SK-N-SH (cell line): ENCODE measurements around the gene BPIFB1. TPM values are rescaled to one million over a fixed set of nuclear protein-coding genes. Genes with fewer than 3 reads are reported as not detected.

Source experiments
- CTCF ChIA-PET: fragments of 300-600, 350-600 bp; formaldehyde crosslinking; extraction: SDS; loops from one replicate; lab custom pipeline; 2021; lab: Yijun Ruan, JAX
- POLR2A ChIA-PET: fragments of 350-600 bp; sonication (Branson Sonifier 250); formaldehyde crosslinking; extraction: SDS; loops from one replicate; lab custom pipeline; 2020; ENCODE audit warnings: antibody characterized with exemption, inconsistent platforms; lab: Yijun Ruan, JAX
- DNase-seq: peaks from one replicate; pipeline ENCODE4 v3.0.0; 2012
- H2AFZ ChIP-seq: fragments of 200-600 bp; sonication (generic); 2 replicates; pipeline ENCODE4 v1.8.1; 2016; ENCODE audit warnings: antibody characterized with exemption, mild to moderate bottlenecking, low read depth
- H3F3A ChIP-seq: fragments of 200-600 bp; sonication (generic); replicated peaks from 2 replicates; pipeline ENCODE3; 2016; ENCODE audit warnings: antibody characterized with exemption, mild to moderate bottlenecking; ENCODE audit not compliant: insufficient read depth
- H3K27ac ChIP-seq, 2 experiments: fragments of 200-500 bp in 1 of 2; fragments of 200-600 bp in 1 of 2; sonication (Bioruptor generic) in 1 of 2; sonication (generic), shearing (Covaris generic) in 1 of 2; 2 replicates each; pipeline versions ENCODE4 v1.5.1 to v1.6.1; 2014 to 2016; ENCODE audit warnings: low read depth in 2 of 2, inconsistent platforms in 1 of 2, low read length in 1 of 2, mild to moderate bottlenecking in 1 of 2, mixed read lengths in 1 of 2
- H3K27me3 ChIP-seq: fragments of 200-600 bp; sonication (generic), shearing (Covaris generic); 2 replicates; pipeline ENCODE4 v1.6.1; 2016; ENCODE audit warnings: mixed run types; ENCODE audit not compliant: insufficient read depth
- H3K36me3 ChIP-seq, 2 experiments: fragments of 200-500 bp in 1 of 2; fragments of 200-600 bp in 1 of 2; sonication (Bioruptor generic) in 1 of 2; sonication (generic) in 1 of 2; replicated peaks in 1 of 2; 2 replicates each; pipeline versions ENCODE3 to v1.5.1; 2014 to 2016; ENCODE audit warnings: low read length in 1 of 2, mild to moderate bottlenecking in 1 of 2; ENCODE audit not compliant: insufficient read depth in 2 of 2, control insufficient read depth in 1 of 2
- H3K4me1 ChIP-seq, 2 experiments: fragments of 200-500 bp in 1 of 2; fragments of 200-600 bp in 1 of 2; sonication (Bioruptor generic) in 1 of 2; sonication (generic), shearing (Covaris generic) in 1 of 2; 2 replicates each; pipeline versions ENCODE4 v1.5.1 to v1.6.1; 2014 to 2016; ENCODE audit warnings: low read depth in 1 of 2, low read length in 1 of 2, mixed run types in 1 of 2; ENCODE audit not compliant: insufficient read depth in 2 of 2, control insufficient read depth in 1 of 2
- H3K4me2 ChIP-seq: fragments of 200-600 bp; sonication (generic), shearing (Covaris generic); 2 replicates; pipeline ENCODE4 v1.6.1; 2017; ENCODE audit warnings: mixed run types
- H3K4me3 ChIP-seq, 2 experiments: fragments of 200-500 bp in 1 of 2; fragments of 200-600 bp in 1 of 2; sonication (Bioruptor generic) in 1 of 2; sonication (generic), shearing (Covaris generic) in 1 of 2; 2 replicates each; pipeline versions ENCODE4 v1.5.1 to v1.8.1; 2014 to 2016; ENCODE audit warnings: low read depth in 2 of 2, inconsistent platforms in 1 of 2, low read length in 1 of 2, mild to moderate bottlenecking in 1 of 2, mixed read lengths in 1 of 2, moderate library complexity in 1 of 2
- H3K79me2 ChIP-seq: fragments of 200-600 bp; sonication (generic); 2 replicates; pipeline ENCODE4 v1.8.1; 2017; ENCODE audit warnings: mild to moderate bottlenecking; ENCODE audit not compliant: insufficient read depth
- H3K9ac ChIP-seq: fragments of 200-600 bp; sonication (generic); 2 replicates; pipeline ENCODE4 v1.6.1; 2017; ENCODE audit warnings: mixed run types
- H3K9me2 ChIP-seq: fragments of 200-600 bp; sonication (generic); 2 replicates; pipeline ENCODE4 v1.6.1; 2017; ENCODE audit warnings: mixed run types
- H3K9me3 ChIP-seq: fragments of 200-600 bp; sonication (generic); 2 replicates; pipeline ENCODE4 v1.6.1; 2017; ENCODE audit warnings: mixed run types, mild to moderate bottlenecking, moderate library complexity
- H4K20me1 ChIP-seq: fragments of 200-600 bp; sonication (generic); 2 replicates; pipeline ENCODE4 v1.6.1; 2017; ENCODE audit warnings: mild to moderate bottlenecking, mixed run types; ENCODE audit not compliant: insufficient read depth
- REST ChIP-seq: IDR thresholded peaks from 2 replicates; pipeline ENCODE4 v1.6.1; 2012; ENCODE audit warnings: mild to moderate bottlenecking, low read depth, low read length, moderate library complexity
- RFX5 ChIP-seq: IDR thresholded peaks from 2 replicates; pipeline ENCODE4 v1.6.1; 2012; ENCODE audit warnings: mild to moderate bottlenecking, improper control_type of control experiment, low read length
- TCF12 ChIP-seq: IDR thresholded peaks from 2 replicates; pipeline ENCODE4 v1.4.0; 2012
- WGBS: methylation state at CpG from one replicate; pipeline ENCODE4 v1.1.6; 2017; ENCODE audit warnings: low lambda C conversion rate; 5-methylcytosine and 5-hydroxymethylcytosine counted together
- polyA plus RNA-seq, 3 experiments: library from polyadenylated mRNA; depleted of rRNA; stranded (reverse); fragments of >200 nt; gene quantifications; 2 replicates each; pipeline ENCODE4 v1.2.3, GENCODE V29; 2012
- TF ChIP-seq, protein P1 (sequence below): IDR thresholded peaks from 2 replicates; pipeline ENCODE4; 2012

The BPIFB1 gene
- polyA plus RNA-seq, 1 of the 3 experiments (the other 2 are of a cell fraction) = not detected

GRCh38 chr20:33306228-33306627 lies 23.2 kb downstream of the BPIFB1 start:
- H3F3A ChIP-seq = no peaks in the 10 kb centered on the region
- no peaks in the 10 kb centered on the region for H3K79me2 ChIP-seq
- no peak overlapping the region for H3K4me3 ChIP-seq
- H3K4me2 ChIP-seq = no peak overlapping the region
- H3K9ac ChIP-seq = no peak overlapping the region
- ChIA-PET POLR2A (no interaction called here), CTCF (interaction anchor here (1.4 kb wide), 1 partner anchor 15 kb away, joined by 4 read pairs; no protein-coding TSS in a partner anchor)
- no peaks in the 10 kb centered on the region; a peak in 1 of 4 replicates for H3K4me1 ChIP-seq
- H3K27me3 ChIP-seq = no peaks in the 10 kb centered on the region
- no peaks in the 10 kb centered on the region for H3K36me3 ChIP-seq
- WGBS = 10% methylated on average over 3 of the region's 3 CpGs
- no peak for DNase-seq
- H2AFZ ChIP-seq = no peak overlapping the region
- no peaks in the 10 kb centered on the region for H3K9me3 ChIP-seq
- no peaks in the 10 kb centered on the region for H4K20me1 ChIP-seq
- TF ChIP-seq, protein P1, sequence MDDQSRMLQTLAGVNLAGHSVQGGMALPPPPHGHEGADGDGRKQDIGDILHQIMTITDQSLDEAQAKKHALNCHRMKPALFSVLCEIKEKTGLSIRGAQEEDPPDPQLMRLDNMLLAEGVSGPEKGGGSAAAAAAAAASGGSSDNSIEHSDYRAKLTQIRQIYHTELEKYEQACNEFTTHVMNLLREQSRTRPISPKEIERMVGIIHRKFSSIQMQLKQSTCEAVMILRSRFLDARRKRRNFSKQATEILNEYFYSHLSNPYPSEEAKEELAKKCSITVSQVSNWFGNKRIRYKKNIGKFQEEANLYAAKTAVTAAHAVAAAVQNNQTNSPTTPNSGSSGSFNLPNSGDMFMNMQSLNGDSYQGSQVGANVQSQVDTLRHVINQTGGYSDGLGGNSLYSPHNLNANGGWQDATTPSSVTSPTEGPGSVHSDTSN = no peak
- H3K9me2 ChIP-seq = no peaks in the 10 kb centered on the region
- H3K27ac ChIP-seq = no peak overlapping the region

- Histone ChIP-seq H3K79me2 (no peaks in the 10 kb centered on the region), H3K4me2 (no peak overlapping the region), H3K4me3 (no peak overlapping the region), H2AFZ (no peak overlapping the region), H3K4me1 (no peaks in the 10 kb centered on the region; a peak in 1 of 4 replicates), H3K36me3 (no peaks in the 10 kb centered on the region), H3K27ac (no peak overlapping the region), H3F3A (no peaks in the 10 kb centered on the region), H4K20me1 (no peaks in the 10 kb centered on the region), H3K9ac (no peak overlapping the region), H3K27me3 (no peaks in the 10 kb centered on the region), H3K9me2 (no peaks in the 10 kb centered on the region), H3K9me3 (no peaks in the 10 kb centered on the region)
- CTCF ChIA-PET = no interaction called here
- TF ChIP-seq, protein P1 = no peak
- TF ChIP-seq TCF12 (no peak), REST (no peak), RFX5 (no peak)
- WGBS = no CpG with 5 or more reads among the region's 2 CpGs
- POLR2A ChIA-PET = no interaction called here
- no peak for DNase-seq
Measured at GRCh38 chr20:33306807-33307206, 23.8 kb downstream of the BPIFB1 start.
